ENCODE data around the gene NR4A3.

GRCh38 chr9:99783799-99784198 lies 37.9 kb upstream of the NR4A3 start:
- TF ChIP-seq EZH2 (IDR thresholded peaks at IDR 0.05; ENCODE audit: low read length, missing control alignments) (no peak), CTCF (conservative IDR thresholded peaks at IDR 0.05 in 1 of 2, IDR thresholded peaks at IDR 0.05 in 1 of 2; ENCODE audit: low read depth in 1 of 2, low read length in 2 of 2) (no peak)

Data from fibroblast of lung (primary cell).